Kasumi-1 (cell line): Measurements from ENCODE around the gene BTK.

ENCODE experiments used
- DNase-seq, 2 experiments: peaks; one replicate each; lab custom pipeline; 2025; lab: John Stamatoyannopoulos, UW

The BTK gene

GRCh38 chrX:101385795-101386541 is at the start of gene BTK:
Gene BTK, minus strand, starts transcription at chrX:101386191. Its CDS starts 10,907 bp downstream, at chrX:101375284.
- peak; percentile 87 to 92 for DNase-seq

GRCh38 chrX:101430457-101431078 is 44.6 kb upstream of the BTK start:
- DNase-seq = no peak

- DNase-seq = no peak
These were observed 43.9 kb upstream of the BTK start for GRCh38 chrX:101429934-101430333.

GRCh38 chrX:101427954-101428353 is 42.0 kb upstream of the BTK start:
- DNase-seq = no peak

- no peak for DNase-seq
These were observed 33.5 kb upstream of the BTK start for GRCh38 chrX:101419489-101419888.

GRCh38 chrX:101417981-101418841 is 32.2 kb upstream of the BTK start:
- DNase-seq = peak; percentile 30 to 33

GRCh38 chrX:101417190-101417589 is 31.2 kb upstream of the BTK start:
- no peak for DNase-seq

- DNase-seq = no peak
These were observed 30.7 kb upstream of the BTK start for GRCh38 chrX:101416691-101417090.

GRCh38 chrX:101415180-101416145 is 29.5 kb upstream of the BTK start:
- peak; percentile 52 to 63 for DNase-seq

- DNase-seq = no peak
These were observed 26.0 kb upstream of the BTK start for GRCh38 chrX:101411984-101412383.

- DNase-seq = no peak
These were observed 24.5 kb upstream of the BTK start for GRCh38 chrX:101410461-101410860.

- DNase-seq = no peak
These were observed 23.1 kb upstream of the BTK start for GRCh38 chrX:101409043-101409442.

GRCh38 chrX:101408532-101408841 is 22.5 kb upstream of the BTK start:
- DNase-seq = no peak

GRCh38 chrX:101407748-101408531 is 21.9 kb upstream of the BTK start, which contains the start of the genes GLA and HNRNPH2:
Gene GLA, minus strand, starts transcription at chrX:101407925. Its CDS starts 22 bp downstream, at chrX:101407903.
Gene HNRNPH2, plus strand, starts transcription at chrX:101408222. Its CDS starts 3,767 bp downstream, at chrX:101411989.
- peak; percentile 94 to 95 for DNase-seq

- DNase-seq = peak; percentile 22 to 41
These were observed 21.3 kb upstream of the BTK start for GRCh38 chrX:101407167-101407747.

GRCh38 chrX:101399825-101400224 is 13.8 kb upstream of the BTK start:
- DNase-seq = no peak

GRCh38 chrX:101398694-101399093 is 12.7 kb upstream of the BTK start:
- DNase-seq = no peak

- DNase-seq = no peak
These were observed 11.8 kb upstream of the BTK start for GRCh38 chrX:101397779-101398178.

- peak; percentile 26 to 41 for DNase-seq
These were observed 9.8 kb upstream of the BTK start for GRCh38 chrX:101395789-101396188.

GRCh38 chrX:101394372-101394771 is 8.4 kb upstream of the BTK start:
- no peak for DNase-seq
